SU-DHL-6 (cell line): ENCODE data around the gene KLHL29.

Source experiments
- EZH2phosphoT487 ChIP-seq: fragments of 200-600 bp; sonication (generic), shearing (Covaris generic); conservative IDR thresholded peaks from 2 replicates; pipeline ENCODE4 v1.6.1; 2018; ENCODE audit warnings: mild to moderate bottlenecking, antibody characterized with exemption, low read length, moderate library complexity, mixed read lengths
- TF ChIP-seq, protein P1 (sequence below): fragments of 200-600 bp; sonication (generic); IDR thresholded peaks from one replicate; pipeline ENCODE4 v1.5.1; 2017; ENCODE audit warnings: antibody characterized with exemption, mild to moderate bottlenecking, low read length, moderate library complexity; ENCODE audit not compliant: insufficient read depth, poor library complexity, severe bottlenecking

DNA sequence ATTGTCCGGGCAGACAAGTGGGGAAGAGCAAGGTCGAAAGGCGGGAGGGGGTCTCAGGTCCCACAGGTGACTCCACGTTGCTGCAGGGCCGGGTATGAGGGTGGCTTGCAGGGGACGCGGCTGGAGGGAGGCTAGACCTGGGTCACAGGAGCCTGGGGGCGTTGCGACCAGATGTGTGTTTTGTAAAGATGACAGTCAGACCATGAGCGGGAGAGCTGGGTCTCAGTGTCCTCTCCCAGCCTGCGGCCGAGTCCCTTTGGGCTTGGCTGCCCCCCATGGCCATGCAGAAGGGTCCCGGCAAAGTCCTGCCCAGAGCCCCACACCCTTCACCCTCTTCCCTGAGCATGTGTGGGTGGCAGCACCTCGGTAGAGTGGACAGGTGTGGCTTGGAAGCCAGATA lies 302.7 kb downstream of the KLHL29 start:
- TF ChIP-seq, protein P1, sequence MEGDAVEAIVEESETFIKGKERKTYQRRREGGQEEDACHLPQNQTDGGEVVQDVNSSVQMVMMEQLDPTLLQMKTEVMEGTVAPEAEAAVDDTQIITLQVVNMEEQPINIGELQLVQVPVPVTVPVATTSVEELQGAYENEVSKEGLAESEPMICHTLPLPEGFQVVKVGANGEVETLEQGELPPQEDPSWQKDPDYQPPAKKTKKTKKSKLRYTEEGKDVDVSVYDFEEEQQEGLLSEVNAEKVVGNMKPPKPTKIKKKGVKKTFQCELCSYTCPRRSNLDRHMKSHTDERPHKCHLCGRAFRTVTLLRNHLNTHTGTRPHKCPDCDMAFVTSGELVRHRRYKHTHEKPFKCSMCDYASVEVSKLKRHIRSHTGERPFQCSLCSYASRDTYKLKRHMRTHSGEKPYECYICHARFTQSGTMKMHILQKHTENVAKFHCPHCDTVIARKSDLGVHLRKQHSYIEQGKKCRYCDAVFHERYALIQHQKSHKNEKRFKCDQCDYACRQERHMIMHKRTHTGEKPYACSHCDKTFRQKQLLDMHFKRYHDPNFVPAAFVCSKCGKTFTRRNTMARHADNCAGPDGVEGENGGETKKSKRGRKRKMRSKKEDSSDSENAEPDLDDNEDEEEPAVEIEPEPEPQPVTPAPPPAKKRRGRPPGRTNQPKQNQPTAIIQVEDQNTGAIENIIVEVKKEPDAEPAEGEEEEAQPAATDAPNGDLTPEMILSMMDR = no peak
- no peak for TF ChIP-seq EZH2phosphoT487
